ENCODE data around the gene RAD1.

RAD1 gene

GRCh38 chr5:34914671-34915138 is 599 bp downstream of the RAD1 start:
- TF ChIP-seq CTCF (IDR thresholded peaks at IDR 0.05), result no peak

GRCh38 chr5:34913072-34913471 is 2.2 kb downstream of the RAD1 start:
- no peak for TF ChIP-seq CTCF (IDR thresholded peaks at IDR 0.05)

- peak; percentile 66 for TF ChIP-seq CTCF (IDR thresholded peaks at IDR 0.05)
Measured at GRCh38 chr5:34905564-34905963, 9.7 kb downstream of the RAD1 start.

DNA sequence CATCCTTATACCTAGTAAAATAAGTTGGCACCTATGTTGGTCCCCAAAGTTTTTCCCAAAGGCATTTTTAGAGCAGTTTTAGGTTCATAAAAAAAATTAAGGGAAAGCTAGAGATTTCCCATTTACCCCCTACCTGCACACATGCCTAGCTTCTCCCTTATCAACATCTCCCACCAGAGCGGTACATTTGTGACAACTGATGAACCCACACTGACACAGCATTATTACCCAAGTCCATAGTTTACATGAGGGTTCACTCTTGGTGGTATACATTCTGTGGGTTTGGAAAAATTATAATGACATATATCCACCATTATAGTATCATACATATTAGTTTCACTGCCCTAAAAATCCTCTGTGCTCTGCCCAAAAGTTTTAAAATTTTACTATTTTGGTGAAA is 12.0 kb downstream of the RAD1 start:
- no peak for TF ChIP-seq CTCF (IDR thresholded peaks at IDR 0.05)

DNA sequence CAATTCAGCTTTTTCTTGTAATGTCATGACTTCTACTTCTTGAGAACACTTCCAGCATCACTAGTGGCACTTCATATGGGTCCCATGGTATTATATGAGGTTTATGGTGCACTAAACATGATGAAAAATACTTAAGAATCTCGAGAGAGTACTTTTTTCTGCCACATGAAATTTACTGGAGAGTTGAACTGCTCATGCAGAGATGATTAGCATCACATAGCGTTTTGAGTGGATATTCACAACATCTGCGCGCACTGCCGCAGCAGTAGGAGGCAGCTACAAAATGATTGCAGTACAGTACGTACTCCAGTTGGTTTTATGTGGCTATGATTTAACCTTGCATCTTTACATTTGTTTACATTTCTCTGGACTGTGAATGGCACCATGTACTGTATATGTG is 14.7 kb downstream of the RAD1 start:
- TF ChIP-seq CTCF (IDR thresholded peaks at IDR 0.05), result no peak

- TF ChIP-seq CTCF (IDR thresholded peaks at IDR 0.05), result no peak
Measured at GRCh38 chr5:34899066-34899465, 16.2 kb downstream of the RAD1 start.

DNA sequence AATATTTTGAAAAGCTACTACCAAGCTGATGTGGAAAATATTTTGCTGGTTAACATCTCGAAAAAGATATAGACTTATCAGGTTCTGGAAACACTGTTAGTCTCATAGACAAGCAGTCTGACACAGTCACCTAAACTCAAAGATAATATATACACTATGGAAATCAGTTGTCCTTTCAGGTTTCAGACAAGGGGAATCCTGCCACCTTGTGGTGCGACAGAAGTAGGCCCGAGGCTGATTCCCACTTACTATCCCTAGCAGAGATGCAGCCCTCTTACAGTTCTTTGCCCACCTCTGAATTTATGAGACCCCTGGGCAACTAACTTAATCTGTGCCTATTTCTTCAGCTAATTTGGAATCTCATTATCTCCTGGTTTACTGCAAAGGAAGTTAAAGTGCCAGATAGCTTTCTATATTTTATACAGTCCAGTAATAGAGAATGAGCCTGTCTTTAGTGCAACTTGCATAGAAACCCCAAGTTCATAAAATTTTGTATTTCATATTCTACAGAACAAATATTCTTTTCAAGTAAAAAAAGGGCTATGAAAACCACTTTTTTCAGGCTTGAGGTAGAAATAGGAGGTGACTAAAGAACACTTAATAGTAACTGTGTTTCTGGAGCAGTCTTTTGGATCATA is 16.9 kb downstream of the RAD1 start:
- TF ChIP-seq CTCF (IDR thresholded peaks at IDR 0.05), result peak; percentile 89

DNA sequence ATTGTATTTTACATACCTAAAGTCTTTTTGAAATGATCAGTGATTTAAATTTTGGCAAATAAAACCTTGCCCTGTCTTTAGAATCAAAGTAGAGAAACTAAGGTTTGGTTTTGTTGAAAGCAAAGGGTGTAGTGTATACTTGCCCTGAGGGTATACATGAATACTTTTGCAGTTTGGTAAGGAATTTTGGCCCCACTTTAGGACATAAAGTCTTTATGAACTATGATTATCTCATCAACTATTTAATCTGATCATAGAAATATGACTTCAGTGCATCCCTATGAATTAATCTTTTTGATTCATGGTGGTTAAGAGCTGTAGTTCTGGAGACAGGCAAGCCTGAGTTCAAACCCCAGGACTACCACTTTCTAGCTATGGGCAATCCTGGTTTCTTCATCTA is 17.7 kb downstream of the RAD1 start:
- TF ChIP-seq CTCF (IDR thresholded peaks at IDR 0.05), result no peak
